Astrocyte (in vitro differentiated cells and primary cell): ENCODE results near the gene HIPK2.

Source experiments
- CTCF ChIP-seq: IDR thresholded peaks from 2 replicates; pipeline ENCODE4 v1.5.1; 2011; ENCODE audit warnings: low read depth, mild to moderate bottlenecking, inconsistent platforms, low read length, moderate library complexity; ENCODE audit not compliant: insufficient read depth
- EZH2 ChIP-seq: IDR thresholded peaks from 2 replicates; pipeline ENCODE4 v1.6.1; 2012; ENCODE audit warnings: mild to moderate bottlenecking, low read length, inconsistent platforms; ENCODE audit not compliant: insufficient read depth

- TF ChIP-seq CTCF (peak; percentile 59), EZH2 (no peak)
These were observed 175.6 kb downstream of the HIPK2 start for GRCh38 chr7:139602143-139602722.
